Left ventricle myocardium inferior (tissue), 1 donor: Measurements from ENCODE around the gene ALX4. TPM values are rescaled to one million over a fixed set of nuclear protein-coding genes. Genes with fewer than 3 reads are reported as not detected.

Source experiments
- DNase-seq: peaks from one replicate; pipeline ENCODE4 v3.0.0-alpha.2; 2020
- H3K27ac ChIP-seq: fragments of 200-600 bp; replicated peaks from 2 replicates; pipeline ENCODE4 v1.8.0; 2021
- H3K27me3 ChIP-seq: fragments of 200-600 bp; 2 replicates; pipeline ENCODE4 v1.8.0; 2021; ENCODE audit warnings: low read depth
- H3K36me3 ChIP-seq: fragments of 200-600 bp; 2 replicates; pipeline ENCODE4 v1.8.0; 2021
- H3K4me1 ChIP-seq: fragments of 200-600 bp; 2 replicates; pipeline ENCODE4 v1.8.0; 2021
- H3K4me3 ChIP-seq: fragments of 200-600 bp; 2 replicates; pipeline ENCODE4 v1.8.0; 2021; ENCODE audit warnings: mild to moderate bottlenecking, moderate library complexity
- H3K9me3 ChIP-seq: fragments of 200-600 bp; replicated peaks from 2 replicates; pipeline ENCODE4 v1.8.0; 2021
- intact Hi-C: fragments of 100-400 bp; cut with micrococcal nuclease; formaldehyde crosslinking; loops from one replicate; pipeline ENCODE4 v1.11.0; 2022
- long read RNA-seq: library from polyadenylated mRNA; unstranded; transcript quantifications from one replicate; pipeline ENCODE4 v2.0.0, GENCODE V29; 2021
- total RNA-seq: library from RNA; stranded (reverse); fragmentation: NEBNext Ultra II Directional; extraction: Animal tissue kit (Norgen Biotek cat#: 25700); gene quantifications from one replicate; pipeline ENCODE4 v1.2.1, GENCODE V29; 2021
- TF ChIP-seq, protein P1 (sequence below): fragments of 200-600 bp; IDR thresholded peaks from 2 replicates; pipeline ENCODE4 v1.8.0; 2021; ENCODE audit warnings: antibody characterized with exemption, mild to moderate bottlenecking, borderline replicate concordance
- donor health status: DM: no; HTN: yes; CAD: no; lungs with severe emphysema.

Gene ALX4
- total RNA-seq = not detected
- long read RNA-seq = 0 reads

DNA sequence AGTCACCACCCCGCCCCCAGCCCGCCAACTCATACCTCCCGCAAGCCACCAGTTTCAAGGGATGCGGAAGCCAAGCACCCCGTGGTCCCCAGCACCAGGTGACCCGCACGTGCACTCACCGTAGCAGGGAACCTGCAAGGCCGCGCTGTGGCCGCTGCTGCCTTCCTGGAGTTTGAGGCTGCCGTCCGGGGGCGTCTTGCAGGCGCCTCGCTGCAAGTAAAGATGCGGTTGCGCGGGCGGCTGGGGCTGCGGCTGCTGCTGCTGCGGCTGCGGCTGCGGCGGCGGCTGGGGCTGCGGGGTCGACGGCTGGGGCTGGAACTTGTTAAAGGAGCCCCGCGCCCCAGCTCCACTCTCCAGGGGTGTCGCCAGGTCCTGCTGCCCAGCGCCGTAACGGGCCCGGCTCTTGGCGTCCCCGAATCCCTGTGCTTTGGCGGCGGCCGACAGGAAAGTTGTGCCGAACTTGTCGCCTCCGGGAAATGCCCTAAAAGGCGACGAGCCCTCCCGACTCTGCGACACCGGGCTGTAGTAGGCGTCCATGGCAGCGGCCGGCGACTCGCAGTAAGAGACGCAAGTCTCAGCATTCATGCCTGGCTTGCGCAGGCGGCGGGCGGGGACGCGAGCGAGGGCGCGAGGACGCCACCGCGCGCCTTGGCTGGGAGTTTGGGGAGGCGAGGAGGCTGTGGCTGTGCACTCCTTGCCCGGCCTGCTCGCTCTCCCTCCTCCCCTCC lies at the start of gene ALX4:
ALX4 (minus strand) TSS at position 662 of the 728 bp plus-strand sequence; CDS start at position 585, 77 bp downstream.
- TF ChIP-seq, protein P1, sequence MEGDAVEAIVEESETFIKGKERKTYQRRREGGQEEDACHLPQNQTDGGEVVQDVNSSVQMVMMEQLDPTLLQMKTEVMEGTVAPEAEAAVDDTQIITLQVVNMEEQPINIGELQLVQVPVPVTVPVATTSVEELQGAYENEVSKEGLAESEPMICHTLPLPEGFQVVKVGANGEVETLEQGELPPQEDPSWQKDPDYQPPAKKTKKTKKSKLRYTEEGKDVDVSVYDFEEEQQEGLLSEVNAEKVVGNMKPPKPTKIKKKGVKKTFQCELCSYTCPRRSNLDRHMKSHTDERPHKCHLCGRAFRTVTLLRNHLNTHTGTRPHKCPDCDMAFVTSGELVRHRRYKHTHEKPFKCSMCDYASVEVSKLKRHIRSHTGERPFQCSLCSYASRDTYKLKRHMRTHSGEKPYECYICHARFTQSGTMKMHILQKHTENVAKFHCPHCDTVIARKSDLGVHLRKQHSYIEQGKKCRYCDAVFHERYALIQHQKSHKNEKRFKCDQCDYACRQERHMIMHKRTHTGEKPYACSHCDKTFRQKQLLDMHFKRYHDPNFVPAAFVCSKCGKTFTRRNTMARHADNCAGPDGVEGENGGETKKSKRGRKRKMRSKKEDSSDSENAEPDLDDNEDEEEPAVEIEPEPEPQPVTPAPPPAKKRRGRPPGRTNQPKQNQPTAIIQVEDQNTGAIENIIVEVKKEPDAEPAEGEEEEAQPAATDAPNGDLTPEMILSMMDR = no peak
- Histone ChIP-seq H3K27ac (no peak within 1 kb of the TSS), H3K9me3 (no peaks in the 10 kb centered on the region), H3K4me1 (peaks cover 42% of the 10 kb centered on the region), H3K27me3 (peaks cover 100% of the 10 kb centered on the region), H3K4me3 (peak within 1 kb of the TSS; percentile 65), H3K36me3 (no peaks in the 10 kb centered on the region)
- intact Hi-C loops = no loop called here
- DNase-seq = peak; percentile 53

DNA sequence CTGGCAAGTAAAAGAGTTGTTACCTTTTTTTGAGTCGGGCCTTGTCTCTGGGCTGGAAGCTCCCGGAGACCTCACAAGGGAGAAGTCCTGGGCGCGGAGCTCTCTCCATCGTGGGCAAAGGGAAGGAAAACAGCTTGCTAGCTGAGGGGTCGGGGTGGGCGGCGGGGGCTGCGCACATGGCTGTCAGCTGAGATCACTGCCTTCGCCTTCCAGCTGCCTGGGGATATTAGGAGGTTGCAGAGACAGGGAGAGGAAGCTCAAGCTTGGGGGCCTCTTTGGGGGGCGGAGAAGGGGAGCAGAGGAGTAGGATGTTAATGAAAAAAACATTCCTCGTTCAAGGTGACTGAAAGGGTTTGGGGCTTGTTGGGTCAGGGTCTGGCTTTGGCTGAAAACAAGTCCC lies 49.2 kb upstream of the ALX4 start:
- H3K4me1 ChIP-seq = no peaks in the 10 kb centered on the region
- no peak overlapping the region for H3K4me3 ChIP-seq
- no peaks in the 10 kb centered on the region for H3K36me3 ChIP-seq
- intact Hi-C loops = no loop called here
- H3K9me3 ChIP-seq = peaks cover 10% of the 10 kb centered on the region
- no peak overlapping the region for H3K27ac ChIP-seq
- DNase-seq = no peak
- TF ChIP-seq, protein P1 = no peak
- H3K27me3 ChIP-seq = peaks cover 8% of the 10 kb centered on the region

DNA sequence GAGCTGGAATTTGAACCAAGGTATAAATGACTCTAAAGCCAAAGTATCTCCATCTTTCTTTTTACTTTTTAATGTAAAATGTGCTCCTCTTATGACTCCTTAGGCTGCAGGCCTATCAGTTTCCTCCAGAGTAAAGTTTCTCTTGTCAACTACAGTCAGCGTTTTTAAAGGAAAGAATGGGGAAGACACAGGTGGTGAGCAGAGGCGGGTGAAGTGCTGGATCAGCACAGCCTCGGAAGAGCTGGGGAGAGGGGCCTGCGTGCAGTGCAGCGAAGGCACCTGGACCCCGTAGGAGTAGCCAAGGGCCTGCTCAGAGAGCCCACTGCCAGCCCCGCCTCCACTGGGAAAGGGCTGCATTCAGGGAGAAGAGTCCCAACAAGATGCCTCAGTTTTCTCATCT lies 48.8 kb upstream of the ALX4 start:
- Histone ChIP-seq H3K9me3 (peaks cover 6% of the 10 kb centered on the region), H3K27ac (no peak overlapping the region), H3K36me3 (no peaks in the 10 kb centered on the region), H3K4me1 (no peaks in the 10 kb centered on the region), H3K27me3 (peaks cover 8% of the 10 kb centered on the region), H3K4me3 (no peak overlapping the region)
- DNase-seq = no peak
- intact Hi-C loops = no loop called here
- TF ChIP-seq, protein P1 = no peak

DNA sequence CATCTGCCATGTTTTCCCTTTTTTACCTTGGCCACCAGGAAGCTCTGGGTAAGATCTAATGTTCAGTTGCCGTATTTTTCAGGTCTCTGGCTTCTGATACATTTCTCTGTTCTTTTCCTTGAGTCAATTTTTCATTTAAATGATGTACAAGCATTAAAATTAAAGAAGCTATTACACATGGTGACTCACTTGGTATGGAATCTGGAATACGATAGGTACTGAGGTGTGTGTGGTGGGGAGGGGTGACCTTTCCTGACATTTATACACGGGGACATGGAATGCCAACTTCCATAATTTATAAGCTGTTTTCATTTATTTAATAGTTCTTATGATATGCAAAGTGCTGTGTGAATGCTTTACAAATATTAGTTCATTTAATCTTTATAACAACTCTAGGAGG lies 47.8 kb upstream of the ALX4 start:
- Histone ChIP-seq H3K36me3 (no peaks in the 10 kb centered on the region), H3K27me3 (peaks cover 8% of the 10 kb centered on the region), H3K4me3 (no peak overlapping the region), H3K9me3 (no peaks in the 10 kb centered on the region), H3K4me1 (no peaks in the 10 kb centered on the region), H3K27ac (no peak overlapping the region)
- intact Hi-C loops = no loop called here
- TF ChIP-seq, protein P1 = no peak
- no peak for DNase-seq

DNA sequence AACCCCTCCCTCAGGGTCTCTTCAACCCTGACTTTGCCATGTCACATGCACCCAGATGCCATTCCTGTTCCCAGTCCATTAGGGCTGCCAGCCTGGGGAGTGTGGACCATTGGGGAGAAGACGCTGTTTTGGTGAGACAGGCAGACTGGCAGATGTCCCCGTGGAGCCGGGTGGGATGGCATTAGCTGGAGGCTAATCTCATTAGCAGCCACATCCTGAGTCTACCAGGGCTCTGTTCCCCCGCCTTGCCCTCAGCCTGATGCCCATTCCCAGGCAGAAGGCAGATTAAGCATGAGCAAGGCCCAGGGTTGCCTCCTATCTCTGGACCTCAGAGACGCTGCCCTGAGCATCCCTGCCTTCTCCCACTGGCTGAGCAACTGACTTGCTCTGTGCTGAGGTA lies 46.4 kb upstream of the ALX4 start:
- intact Hi-C loops = no loop called here
- no peaks in the 10 kb centered on the region for H3K36me3 ChIP-seq
- H3K4me3 ChIP-seq = no peak overlapping the region
- no peak for DNase-seq
- no peaks in the 10 kb centered on the region for H3K9me3 ChIP-seq
- TF ChIP-seq, protein P1 = no peak
- H3K4me1 ChIP-seq = no peaks in the 10 kb centered on the region
- H3K27me3 ChIP-seq = peaks cover under 1% of the 10 kb centered on the region
- H3K27ac ChIP-seq = no peak overlapping the region
